GM23338 (cell line): ENCODE results near the gene DLG3.

Source experiments
- CREB1 ChIP-seq: fragments of 250-450 bp; sonication (Bioruptor Pico); IDR thresholded peaks from 2 replicates; pipeline ENCODE4 v1.5.0; 2020; ENCODE audit warnings: low read depth, mild to moderate bottlenecking, moderate library complexity
- ETS1 ChIP-seq: IDR thresholded peaks from 2 replicates; pipeline ENCODE4 v1.6.1; 2016; ENCODE audit warnings: antibody characterized with exemption
- EZH2 ChIP-seq: fragments of 200-600 bp; sonication (generic); IDR thresholded peaks from one replicate; pipeline ENCODE4 v1.8.0; 2017; ENCODE audit warnings: antibody characterized with exemption, mild to moderate bottlenecking, low read depth; ENCODE audit not compliant: unreplicated experiment
- EZH2phosphoT487 ChIP-seq: fragments of 200-600 bp; sonication (generic); IDR thresholded peaks from one replicate; pipeline ENCODE4 v1.8.1; 2018; ENCODE audit warnings: antibody characterized with exemption; ENCODE audit not compliant: unreplicated experiment
- JUNB ChIP-seq: IDR thresholded peaks from one replicate; pipeline ENCODE4 v1.6.1; 2016; ENCODE audit warnings: antibody characterized with exemption; ENCODE audit not compliant: unreplicated experiment
- NANOG ChIP-seq: IDR thresholded peaks from 2 replicates; pipeline ENCODE4 v1.6.1; 2016; ENCODE audit warnings: antibody characterized with exemption, borderline replicate concordance
- POLR2AphosphoS5 ChIP-seq: IDR thresholded peaks from 2 replicates; pipeline ENCODE4 v1.6.1; 2016; ENCODE audit warnings: antibody characterized with exemption, low read depth
- STAT1 ChIP-seq: IDR thresholded peaks from one replicate; pipeline ENCODE4 v1.6.1; 2016; ENCODE audit warnings: antibody characterized with exemption; ENCODE audit not compliant: unreplicated experiment
- ZNF114 ChIP-seq: fragments of 250-450 bp; sonication (Bioruptor Pico); IDR thresholded peaks from 2 replicates; pipeline ENCODE4 v1.5.0; 2020; ENCODE audit warnings: mild to moderate bottlenecking, moderate library complexity
- ZNF331 ChIP-seq: fragments of 250-450 bp; sonication (Bioruptor Pico); IDR thresholded peaks from 2 replicates; pipeline ENCODE4 v1.5.0; 2020; ENCODE audit warnings: low read depth, mild to moderate bottlenecking, moderate library complexity
- TF ChIP-seq, protein P1 (sequence below), 2 experiments: fragments of 200-600 bp in 1 of 2; sonication (generic) in 1 of 2; conservative IDR thresholded peaks; 2 replicates each; pipeline versions ENCODE4 v1.5.1 to v1.6.1; 2016 to 2017; ENCODE audit warnings: antibody characterized with exemption in 2 of 2, low read depth in 2 of 2, mild to moderate bottlenecking in 2 of 2, moderate library complexity in 1 of 2
- TF ChIP-seq, protein P2 (sequence below): IDR thresholded peaks from one replicate; pipeline ENCODE4 v1.6.1; 2018; ENCODE audit warnings: antibody characterized with exemption; ENCODE audit not compliant: unreplicated experiment
- TF ChIP-seq, protein P3 (sequence below): fragments of 250-450 bp; sonication (Bioruptor Pico); IDR thresholded peaks from 2 replicates; pipeline ENCODE4 v1.5.0; 2020; ENCODE audit warnings: mild to moderate bottlenecking, moderate library complexity

DNA sequence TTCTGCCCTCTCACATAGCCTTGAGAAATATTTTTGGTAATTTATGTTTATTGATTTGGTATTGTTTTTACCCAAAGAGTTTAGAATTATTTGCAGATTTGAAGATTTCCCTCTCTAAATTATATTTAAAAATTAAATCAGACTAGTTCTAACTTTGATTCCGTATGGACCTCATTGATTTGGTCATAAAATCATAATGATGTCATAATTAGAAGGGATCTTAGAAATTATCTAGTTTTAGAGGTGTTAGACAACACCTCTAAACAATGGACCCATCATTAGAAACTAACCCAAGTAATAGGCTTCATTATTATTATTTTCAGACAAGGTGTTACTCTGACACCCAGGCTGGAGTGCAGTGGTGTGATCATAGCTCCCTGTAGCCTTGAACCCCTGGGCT lies 24.1 kb downstream of the DLG3 start:
- TF ChIP-seq, protein P1, sequence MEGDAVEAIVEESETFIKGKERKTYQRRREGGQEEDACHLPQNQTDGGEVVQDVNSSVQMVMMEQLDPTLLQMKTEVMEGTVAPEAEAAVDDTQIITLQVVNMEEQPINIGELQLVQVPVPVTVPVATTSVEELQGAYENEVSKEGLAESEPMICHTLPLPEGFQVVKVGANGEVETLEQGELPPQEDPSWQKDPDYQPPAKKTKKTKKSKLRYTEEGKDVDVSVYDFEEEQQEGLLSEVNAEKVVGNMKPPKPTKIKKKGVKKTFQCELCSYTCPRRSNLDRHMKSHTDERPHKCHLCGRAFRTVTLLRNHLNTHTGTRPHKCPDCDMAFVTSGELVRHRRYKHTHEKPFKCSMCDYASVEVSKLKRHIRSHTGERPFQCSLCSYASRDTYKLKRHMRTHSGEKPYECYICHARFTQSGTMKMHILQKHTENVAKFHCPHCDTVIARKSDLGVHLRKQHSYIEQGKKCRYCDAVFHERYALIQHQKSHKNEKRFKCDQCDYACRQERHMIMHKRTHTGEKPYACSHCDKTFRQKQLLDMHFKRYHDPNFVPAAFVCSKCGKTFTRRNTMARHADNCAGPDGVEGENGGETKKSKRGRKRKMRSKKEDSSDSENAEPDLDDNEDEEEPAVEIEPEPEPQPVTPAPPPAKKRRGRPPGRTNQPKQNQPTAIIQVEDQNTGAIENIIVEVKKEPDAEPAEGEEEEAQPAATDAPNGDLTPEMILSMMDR (conservative IDR thresholded peaks at IDR 0.05; ENCODE audit: low read depth in 2 of 2): no peak
- TF ChIP-seq EZH2 (no peak), EZH2phosphoT487 (no peak), STAT1 (no peak), JUNB (no peak), POLR2AphosphoS5 (no peak), ZNF331 (CRISPR knock-in tag) (no peak), CREB1 (CRISPR knock-in tag) (no peak), ETS1 (no peak), ZNF114 (CRISPR knock-in tag) (no peak), NANOG (no peak)
- TF ChIP-seq, protein P2, sequence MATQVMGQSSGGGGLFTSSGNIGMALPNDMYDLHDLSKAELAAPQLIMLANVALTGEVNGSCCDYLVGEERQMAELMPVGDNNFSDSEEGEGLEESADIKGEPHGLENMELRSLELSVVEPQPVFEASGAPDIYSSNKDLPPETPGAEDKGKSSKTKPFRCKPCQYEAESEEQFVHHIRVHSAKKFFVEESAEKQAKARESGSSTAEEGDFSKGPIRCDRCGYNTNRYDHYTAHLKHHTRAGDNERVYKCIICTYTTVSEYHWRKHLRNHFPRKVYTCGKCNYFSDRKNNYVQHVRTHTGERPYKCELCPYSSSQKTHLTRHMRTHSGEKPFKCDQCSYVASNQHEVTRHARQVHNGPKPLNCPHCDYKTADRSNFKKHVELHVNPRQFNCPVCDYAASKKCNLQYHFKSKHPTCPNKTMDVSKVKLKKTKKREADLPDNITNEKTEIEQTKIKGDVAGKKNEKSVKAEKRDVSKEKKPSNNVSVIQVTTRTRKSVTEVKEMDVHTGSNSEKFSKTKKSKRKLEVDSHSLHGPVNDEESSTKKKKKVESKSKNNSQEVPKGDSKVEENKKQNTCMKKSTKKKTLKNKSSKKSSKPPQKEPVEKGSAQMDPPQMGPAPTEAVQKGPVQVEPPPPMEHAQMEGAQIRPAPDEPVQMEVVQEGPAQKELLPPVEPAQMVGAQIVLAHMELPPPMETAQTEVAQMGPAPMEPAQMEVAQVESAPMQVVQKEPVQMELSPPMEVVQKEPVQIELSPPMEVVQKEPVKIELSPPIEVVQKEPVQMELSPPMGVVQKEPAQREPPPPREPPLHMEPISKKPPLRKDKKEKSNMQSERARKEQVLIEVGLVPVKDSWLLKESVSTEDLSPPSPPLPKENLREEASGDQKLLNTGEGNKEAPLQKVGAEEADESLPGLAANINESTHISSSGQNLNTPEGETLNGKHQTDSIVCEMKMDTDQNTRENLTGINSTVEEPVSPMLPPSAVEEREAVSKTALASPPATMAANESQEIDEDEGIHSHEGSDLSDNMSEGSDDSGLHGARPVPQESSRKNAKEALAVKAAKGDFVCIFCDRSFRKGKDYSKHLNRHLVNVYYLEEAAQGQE: no peak
- TF ChIP-seq, protein P3, sequence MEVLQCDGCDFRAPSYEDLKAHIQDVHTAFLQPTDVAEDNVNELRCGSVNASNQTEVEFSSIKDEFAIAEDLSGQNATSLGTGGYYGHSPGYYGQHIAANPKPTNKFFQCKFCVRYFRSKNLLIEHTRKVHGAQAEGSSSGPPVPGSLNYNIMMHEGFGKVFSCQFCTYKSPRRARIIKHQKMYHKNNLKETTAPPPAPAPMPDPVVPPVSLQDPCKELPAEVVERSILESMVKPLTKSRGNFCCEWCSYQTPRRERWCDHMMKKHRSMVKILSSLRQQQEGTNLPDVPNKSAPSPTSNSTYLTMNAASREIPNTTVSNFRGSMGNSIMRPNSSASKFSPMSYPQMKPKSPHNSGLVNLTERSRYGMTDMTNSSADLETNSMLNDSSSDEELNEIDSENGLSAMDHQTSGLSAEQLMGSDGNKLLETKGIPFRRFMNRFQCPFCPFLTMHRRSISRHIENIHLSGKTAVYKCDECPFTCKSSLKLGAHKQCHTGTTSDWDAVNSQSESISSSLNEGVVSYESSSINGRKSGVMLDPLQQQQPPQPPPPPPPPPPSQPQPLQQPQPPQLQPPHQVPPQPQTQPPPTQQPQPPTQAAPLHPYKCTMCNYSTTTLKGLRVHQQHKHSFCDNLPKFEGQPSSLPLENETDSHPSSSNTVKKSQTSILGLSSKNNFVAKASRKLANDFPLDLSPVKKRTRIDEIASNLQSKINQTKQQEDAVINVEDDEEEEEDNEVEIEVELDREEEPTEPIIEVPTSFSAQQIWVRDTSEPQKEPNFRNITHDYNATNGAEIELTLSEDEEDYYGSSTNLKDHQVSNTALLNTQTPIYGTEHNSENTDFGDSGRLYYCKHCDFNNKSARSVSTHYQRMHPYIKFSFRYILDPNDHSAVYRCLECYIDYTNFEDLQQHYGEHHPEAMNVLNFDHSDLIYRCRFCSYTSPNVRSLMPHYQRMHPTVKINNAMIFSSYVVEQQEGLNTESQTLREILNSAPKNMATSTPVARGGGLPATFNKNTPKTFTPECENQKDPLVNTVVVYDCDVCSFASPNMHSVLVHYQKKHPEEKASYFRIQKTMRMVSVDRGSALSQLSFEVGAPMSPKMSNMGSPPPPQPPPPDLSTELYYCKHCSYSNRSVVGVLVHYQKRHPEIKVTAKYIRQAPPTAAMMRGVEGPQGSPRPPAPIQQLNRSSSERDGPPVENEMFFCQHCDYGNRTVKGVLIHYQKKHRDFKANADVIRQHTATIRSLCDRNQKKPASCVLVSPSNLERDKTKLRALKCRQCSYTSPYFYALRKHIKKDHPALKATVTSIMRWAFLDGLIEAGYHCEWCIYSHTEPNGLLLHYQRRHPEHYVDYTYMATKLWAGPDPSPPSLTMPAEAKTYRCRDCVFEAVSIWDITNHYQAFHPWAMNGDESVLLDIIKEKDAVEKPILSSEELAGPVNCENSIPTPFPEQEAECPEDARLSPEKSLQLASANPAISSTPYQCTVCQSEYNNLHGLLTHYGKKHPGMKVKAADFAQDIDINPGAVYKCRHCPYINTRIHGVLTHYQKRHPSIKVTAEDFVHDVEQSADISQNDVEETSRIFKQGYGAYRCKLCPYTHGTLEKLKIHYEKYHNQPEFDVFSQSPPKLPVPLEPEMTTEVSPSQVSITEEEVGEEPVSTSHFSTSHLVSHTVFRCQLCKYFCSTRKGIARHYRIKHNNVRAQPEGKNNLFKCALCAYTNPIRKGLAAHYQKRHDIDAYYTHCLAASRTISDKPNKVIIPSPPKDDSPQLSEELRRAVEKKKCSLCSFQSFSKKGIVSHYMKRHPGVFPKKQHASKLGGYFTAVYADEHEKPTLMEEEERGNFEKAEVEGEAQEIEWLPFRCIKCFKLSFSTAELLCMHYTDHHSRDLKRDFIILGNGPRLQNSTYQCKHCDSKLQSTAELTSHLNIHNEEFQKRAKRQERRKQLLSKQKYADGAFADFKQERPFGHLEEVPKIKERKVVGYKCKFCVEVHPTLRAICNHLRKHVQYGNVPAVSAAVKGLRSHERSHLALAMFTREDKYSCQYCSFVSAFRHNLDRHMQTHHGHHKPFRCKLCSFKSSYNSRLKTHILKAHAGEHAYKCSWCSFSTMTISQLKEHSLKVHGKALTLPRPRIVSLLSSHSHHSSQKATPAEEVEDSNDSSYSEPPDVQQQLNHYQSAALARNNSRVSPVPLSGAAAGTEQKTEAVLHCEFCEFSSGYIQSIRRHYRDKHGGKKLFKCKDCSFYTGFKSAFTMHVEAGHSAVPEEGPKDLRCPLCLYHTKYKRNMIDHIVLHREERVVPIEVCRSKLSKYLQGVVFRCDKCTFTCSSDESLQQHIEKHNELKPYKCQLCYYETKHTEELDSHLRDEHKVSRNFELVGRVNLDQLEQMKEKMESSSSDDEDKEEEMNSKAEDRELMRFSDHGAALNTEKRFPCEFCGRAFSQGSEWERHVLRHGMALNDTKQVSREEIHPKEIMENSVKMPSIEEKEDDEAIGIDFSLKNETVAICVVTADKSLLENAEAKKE (CRISPR knock-in tag): no peak
